HepG2 (cell line): Measurements from ENCODE around the gene TSGA10IP. TPM values are rescaled to one million over a fixed set of nuclear protein-coding genes. Genes with fewer than 3 reads are reported as not detected.

Source experiments
- ATAC-seq: fragments of 200-7000 bp; cut with Tn5 transposase; 3 replicates; pipeline ENCODE4 v1.9.1; 2020; ENCODE audit warnings: mild to moderate bottlenecking, moderate library complexity
- BruUV-seq: library from RNA; stranded (reverse); fragments of 400-500 nt; replicated peaks from 2 replicates; lab custom pipeline; 2021; lab: Mats Ljungman, UMichigan
- CTCF ChIA-PET: fragments of 300-600 bp; formaldehyde crosslinking; extraction: SDS; loops from one replicate; lab custom pipeline; 2021; ENCODE audit warnings: low total read pairs, inconsistent platforms, low intra/inter-chr PET ratio; lab: Yijun Ruan, JAX
- POLR2A ChIA-PET: fragments of 350-600 bp; sonication (Branson Sonifier 250); formaldehyde crosslinking; loops from one replicate; lab custom pipeline; 2020; ENCODE audit warnings: antibody characterized with exemption, inconsistent platforms; lab: Yijun Ruan, JAX
- DNase-seq: peaks from one replicate; pipeline ENCODE4 v3.0.0-alpha.2; 2015; ENCODE audit warnings: low spot score
- FAIRE-seq: peaks from 3 replicates; lab custom pipeline; 2011; peaks lifted over from hg19 to GRCh38; lab: Jason Lieb, UNC
- H2AFZ ChIP-seq: one replicate; pipeline ENCODE4 v1.6.1; 2011; ENCODE audit warnings: low read length, inconsistent platforms
- H3K27ac ChIP-seq: fragments of 300-600 bp; 3 replicates; pipeline ENCODE4 v1.8.0; 2011; ENCODE audit warnings: mixed run types, mild to moderate bottlenecking, mixed read lengths, low read length, inconsistent platforms; ENCODE audit not compliant: insufficient read depth; ENCODE audit errors: extremely low read length
- H3K27me3 ChIP-seq, 2 experiments: fragments of 200-600 bp in 1 of 2; 2 replicates in 1 of 2; 3 replicates in 1 of 2; pipeline versions ENCODE4 v1.6.0 to v1.8.0; 2011; ENCODE audit warnings: low read length in 2 of 2, mild to moderate bottlenecking in 2 of 2, moderate library complexity in 2 of 2, inconsistent platforms in 1 of 2; ENCODE audit not compliant: insufficient read depth in 2 of 2, control insufficient read depth in 1 of 2
- H3K36me3 ChIP-seq, 2 experiments: fragments of 200-600 bp in 1 of 2; replicated peaks in 1 of 2; 2 replicates in 1 of 2; 3 replicates in 1 of 2; pipeline versions ENCODE4 v1.5.1 to v1.8.0; 2011; ENCODE audit warnings: low read length in 2 of 2, inconsistent platforms in 1 of 2; ENCODE audit not compliant: insufficient read depth in 2 of 2, control insufficient read depth in 1 of 2
- H3K4me1 ChIP-seq: 2 replicates; pipeline ENCODE4 v1.5.1; 2012; ENCODE audit warnings: low read length, inconsistent platforms; ENCODE audit not compliant: insufficient read depth
- H3K4me2 ChIP-seq: 2 replicates; pipeline ENCODE4 v1.6.0; 2011; ENCODE audit warnings: low read depth, low read length, inconsistent platforms
- H3K4me3 ChIP-seq, 3 experiments: fragments of 200-600 bp in 1 of 3; sonication (generic), shearing (Covaris generic) in 1 of 3; replicated peaks in 1 of 3; 2 replicates each; pipeline ENCODE4 v1.5.1; 2011 to 2016; ENCODE audit warnings: low read length in 3 of 3, inconsistent platforms in 2 of 3, low read depth in 2 of 3, mild to moderate bottlenecking in 2 of 3, control low read depth in 1 of 3, mixed read lengths in 1 of 3; ENCODE audit not compliant: insufficient read depth in 1 of 3
- H3K79me2 ChIP-seq: one replicate; pipeline ENCODE4 v1.6.1; 2011; ENCODE audit warnings: low read length, inconsistent platforms; ENCODE audit not compliant: insufficient read depth
- H3K9ac ChIP-seq: 2 replicates; pipeline ENCODE4 v1.6.0; 2011; ENCODE audit warnings: mild to moderate bottlenecking, low read depth, low read length, inconsistent platforms; ENCODE audit not compliant: insufficient read depth
- H3K9me3 ChIP-seq: 2 replicates; pipeline ENCODE4 v1.5.1; 2012; ENCODE audit warnings: mild to moderate bottlenecking, low read length
- H4K20me1 ChIP-seq: 2 replicates; pipeline ENCODE4 v1.6.0; 2011; ENCODE audit warnings: inconsistent platforms, mild to moderate bottlenecking, low read length, moderate library complexity; ENCODE audit not compliant: insufficient read depth
- GABPA ChIP-seq, 2 experiments: IDR thresholded peaks; 2 replicates each; pipeline ENCODE4 v1.6.1; 2011 to 2016; ENCODE audit warnings: low read depth in 2 of 2, low read length in 1 of 2, missing biosample characterization in 1 of 2, missing genetic modification characterization in 1 of 2
- JDP2 ChIP-seq: sonication (generic); formaldehyde crosslinking; IDR thresholded peaks from 2 replicates; pipeline ENCODE4 v1.8.1; 2022; ENCODE audit warnings: missing genetic modification reagents, borderline replicate concordance
- RFXAP ChIP-seq: sonication (generic); formaldehyde crosslinking; IDR thresholded peaks from 2 replicates; pipeline ENCODE4 v1.4.0; 2020; ENCODE audit warnings: missing genetic modification reagents, borderline replicate concordance
- TMF1 ChIP-seq: sonication (generic); formaldehyde crosslinking; IDR thresholded peaks from 2 replicates; pipeline ENCODE4 v1.8.1; 2022; ENCODE audit warnings: low read depth, missing genetic modification reagents
- ZBTB26 ChIP-seq: IDR thresholded peaks from 2 replicates; pipeline ENCODE4 v1.6.1; 2016; ENCODE audit warnings: missing compliant biosample characterization, missing genetic modification reagents, borderline replicate concordance
- ZC3H13 ChIP-seq: sonication (generic); formaldehyde crosslinking; IDR thresholded peaks from 2 replicates; pipeline ENCODE4 v1.8.1; 2023; ENCODE audit warnings: mild to moderate bottlenecking, missing genetic modification reagents, moderate library complexity
- ZNF235 ChIP-seq: sonication (generic); formaldehyde crosslinking; IDR thresholded peaks from 2 replicates; pipeline ENCODE4 v1.8.1; 2023; ENCODE audit warnings: mild to moderate bottlenecking, missing genetic modification reagents, borderline replicate concordance
- ZNF292 ChIP-seq: sonication (generic); formaldehyde crosslinking; IDR thresholded peaks from 2 replicates; pipeline ENCODE4 v1.8.1; 2022; ENCODE audit warnings: mild to moderate bottlenecking, low read depth, missing genetic modification reagents, borderline replicate concordance
- ZNF3 ChIP-seq: IDR thresholded peaks from 2 replicates; pipeline ENCODE4 v1.7.0; 2017; ENCODE audit warnings: inconsistent platforms
- ZNF639 ChIP-seq: conservative IDR thresholded peaks from 2 replicates; pipeline ENCODE4 v1.6.1; 2018; ENCODE audit warnings: missing genetic modification reagents
- ZNF687 ChIP-seq: sonication (generic); formaldehyde crosslinking; IDR thresholded peaks from 2 replicates; pipeline ENCODE4 v1.5.1; 2020; ENCODE audit warnings: mild to moderate bottlenecking, missing genetic modification reagents, moderate library complexity
- ZNF710 ChIP-seq: sonication (generic); formaldehyde crosslinking; IDR thresholded peaks from 2 replicates; pipeline ENCODE4 v1.5.0; 2020; ENCODE audit warnings: mild to moderate bottlenecking, missing genetic modification reagents, borderline replicate concordance
- ZNF782 ChIP-seq: sonication (generic); formaldehyde crosslinking; IDR thresholded peaks from 2 replicates; pipeline ENCODE4 v1.4.0; 2020; ENCODE audit warnings: missing genetic modification reagents, mild to moderate bottlenecking, borderline replicate concordance
- ZNF792 ChIP-seq: IDR thresholded peaks from 2 replicates; pipeline ENCODE4 v1.6.1; 2016
- ZNF816 ChIP-seq: sonication (generic); formaldehyde crosslinking; IDR thresholded peaks from 2 replicates; pipeline ENCODE4 v1.8.0; 2022; ENCODE audit warnings: missing genetic modification reagents, mild to moderate bottlenecking, borderline replicate concordance
- WGBS: methylation state at CpG from one replicate; pipeline ENCODE4 v1.1.6; 2017; ENCODE audit warnings: low lambda C conversion rate; 5-methylcytosine and 5-hydroxymethylcytosine counted together
- in situ Hi-C: cut with HindIII; loops from 2 replicates; pipeline ENCODE4 v1.10.0; 2017; ENCODE audit warnings: low pct_unique_long_range_greater_than_20kb; ENCODE audit not compliant: extremely low pct_ligation_motif_present
- intact Hi-C: fragments of 100-400 bp; cut with micrococcal nuclease; formaldehyde crosslinking; loops from one replicate; pipeline ENCODE4 v1.10.0; 2022; ENCODE audit not compliant: unreplicated experiment
- polyA plus RNA-seq, 8 experiments: library from polyadenylated mRNA; depleted of rRNA in 3 of 8; stranded (reverse) in 7 of 8; unstranded in 1 of 8; fragments of >200 nt; fragmentation: Illumina TruSeq in 4 of 8; extraction: Trizol in 4 of 8; gene quantifications; 2 replicates each; pipeline versions ENCODE4 v1.2.1 to v1.2.3, GENCODE V29; 2011 to 2016; ENCODE audit warnings: low read depth in 4 of 8, missing spikeins in 1 of 8, mixed read lengths in 1 of 8; ENCODE audit not compliant: insufficient read depth in 1 of 8
- total RNA-seq, 5 experiments: library from RNA; depleted of rRNA; stranded (reverse); fragments of >200 nt; fragmentation: Illumina TruSeq; extraction: Trizol; gene quantifications; 2 replicates each; pipeline ENCODE4 v1.2.3, GENCODE V29; 2016; ENCODE audit warnings: low read depth in 1 of 5

The TSGA10IP gene
- total and polyA plus RNA-seq, 2 of the 13 experiments (the other 11 are each of a cell fraction or from before 2014, with no cell fraction given) = not detected

- no peaks in the 10 kb centered on the region; a peak in 1 of 5 replicates for H3K36me3 ChIP-seq
- intact Hi-C loops (loop anchor here (2.0 kb wide), 1 partner anchor 28 kb away; the partner anchor contains the start of gene CCDC85B), in situ Hi-C loops (no loop called here)
- ChIA-PET POLR2A (interaction anchor here (1.4 to 5.0 kb wide), 5 partner anchors 10 to 29 kb away, joined by 3 to 59 read pairs (median 5); partner anchors contain the start of genes CCDC85B, FIBP and FOSL1), CTCF (no interaction called here)
- whole genome bisulfite sequencing = 0% methylated on average over 4 of the region's 59 CpGs
- no TSS peak for BruUV-seq
- H3K4me2 ChIP-seq = peak within 1 kb of the TSS; percentile 93
- peak; percentile 89 for ATAC-seq
- peak within 1 kb of the TSS; percentile 75 for H3K27ac ChIP-seq
- H3K4me3 ChIP-seq = peak within 1 kb of the TSS; percentile 88 to 98 (median 92)
- DNase-seq = peak; percentile 94
- FAIRE-seq = no peak
- no peaks in the 10 kb centered on the region for H4K20me1 ChIP-seq
- no peaks in the 10 kb centered on the region for H3K9me3 ChIP-seq
- no peak within 1 kb of the TSS for H2AFZ ChIP-seq
- peak within 1 kb of the TSS; percentile 98 for H3K9ac ChIP-seq
- H3K27me3 ChIP-seq = no peaks in the 10 kb centered on the region
- H3K4me1 ChIP-seq = peaks cover 46% of the 10 kb centered on the region
- peaks cover 11% of the 10 kb centered on the region for H3K79me2 ChIP-seq
- TF ChIP-seq ZNF3 (CRISPR knock-in tag) = 0 out of 2 replicates have a peak, but pooled peaks have one; percentile 25
- TF ChIP-seq ZC3H13 (CRISPR knock-in tag) = peak; percentile 53; the same call in 1 of the 2 replicates
- peak; percentile 24 for TF ChIP-seq ZNF687 (CRISPR knock-in tag)
- TF ChIP-seq TMF1 = peak; percentile 42; the same call in 1 of the 2 replicates
- peak; percentile 61; the same call in 1 of the 2 replicates for TF ChIP-seq RFXAP (CRISPR knock-in tag)
- TF ChIP-seq ZNF235 (CRISPR knock-in tag) = peak; percentile 61; the same call in 1 of the 2 replicates
- peak; percentile 53 for TF ChIP-seq GABPA (IDR thresholded peaks at IDR 0.05; ENCODE audit: low read depth, low read length)
- TF ChIP-seq GABPA (CRISPR knock-in tag; IDR thresholded peaks at IDR 0.05; ENCODE audit: low read depth) = peak; percentile 63; the same call in 1 of the 2 replicates
- no peak for TF ChIP-seq ZNF816 (CRISPR knock-in tag)
- TF ChIP-seq JDP2 (CRISPR knock-in tag) = no peak
- TF ChIP-seq ZNF782 = peak; percentile 68; the same call in 1 of the 2 replicates
- TF ChIP-seq ZBTB26 (CRISPR knock-in tag) = peak; percentile 50; the same call in 1 of the 2 replicates
- 0 out of 2 replicates have a peak, but pooled peaks have one; percentile 34 for TF ChIP-seq ZNF710 (CRISPR knock-in tag)
- TF ChIP-seq ZNF639 (CRISPR knock-in tag) = peak; percentile 94
- no peak for TF ChIP-seq ZNF292
- peak; percentile 86; the same call in 1 of the 2 replicates for TF ChIP-seq ZNF792 (CRISPR knock-in tag)
Observed at GRCh38 chr11:65919141-65919572, 26.1 kb upstream of the TSGA10IP start, which contains the start of gene DRAP1. TSS of gene DRAP1 (plus strand) at chr11:65919426. CDS start at chr11:65919502, 76 bp downstream.
